Activated T-cell treated with anti-CD3 and anti-CD28 coated beads for 1 hour (primary cell): ENCODE data around the gene PROM1.

Experiments used
- DNase-seq: peaks from one replicate; pipeline ENCODE4 v3.0.0-alpha.2; 2020; ENCODE audit warnings: low read depth

Gene PROM1

GRCh38 chr4:16027114-16027513 lies 56.7 kb downstream of the PROM1 start:
- DNase-seq = no peak

DNA sequence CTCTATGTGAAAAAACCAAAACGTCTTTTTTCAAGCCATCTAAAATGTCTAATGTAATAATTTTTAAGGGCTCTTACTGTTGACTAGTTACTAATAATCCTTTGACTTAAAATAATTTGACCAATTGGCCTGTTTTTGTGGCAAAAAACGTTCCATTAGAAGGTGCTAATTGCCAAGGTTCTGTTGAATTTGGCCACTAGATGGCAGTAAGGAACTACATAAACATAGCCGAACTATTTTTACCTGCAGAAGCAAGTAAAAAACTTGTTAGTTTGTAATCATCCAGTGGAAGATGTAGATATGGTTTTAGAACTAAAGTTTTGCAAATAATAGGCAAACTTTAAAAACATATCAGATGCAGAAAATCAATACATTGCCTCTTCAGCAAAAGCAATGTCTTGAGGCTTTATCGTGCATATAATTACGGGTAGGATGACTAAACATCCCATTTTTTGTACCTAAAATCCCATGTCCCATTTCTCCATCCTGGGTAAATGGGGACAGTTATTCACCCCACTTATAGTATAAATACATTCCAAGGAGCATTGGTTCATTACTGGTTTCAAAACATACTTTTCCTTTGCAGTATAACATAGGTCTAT lies 57.6 kb downstream of the PROM1 start:
- no peak for DNase-seq

DNA sequence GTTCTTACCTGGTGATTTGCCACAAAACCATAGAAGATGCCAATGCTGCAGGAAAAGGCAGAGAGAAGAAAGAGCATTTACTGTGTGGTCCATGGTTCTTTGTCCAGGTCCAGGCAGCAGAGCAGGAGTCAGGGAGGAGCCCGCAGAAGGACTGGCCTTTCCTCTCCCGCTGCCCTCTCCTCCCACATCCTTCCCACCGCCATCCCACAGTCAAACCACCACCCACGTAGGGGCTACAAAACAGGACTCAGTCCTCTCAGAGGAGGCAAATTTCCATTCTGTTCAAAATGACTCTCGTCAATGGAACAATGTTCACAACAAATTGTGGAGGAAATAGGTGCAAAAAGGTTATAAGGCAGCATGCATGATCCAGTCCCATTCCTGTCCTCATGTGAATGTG lies 58.6 kb downstream of the PROM1 start:
- DNase-seq = no peak

- DNase-seq = no peak
Observed at GRCh38 chr4:16023776-16024408, 59.9 kb downstream of the PROM1 start.

DNA sequence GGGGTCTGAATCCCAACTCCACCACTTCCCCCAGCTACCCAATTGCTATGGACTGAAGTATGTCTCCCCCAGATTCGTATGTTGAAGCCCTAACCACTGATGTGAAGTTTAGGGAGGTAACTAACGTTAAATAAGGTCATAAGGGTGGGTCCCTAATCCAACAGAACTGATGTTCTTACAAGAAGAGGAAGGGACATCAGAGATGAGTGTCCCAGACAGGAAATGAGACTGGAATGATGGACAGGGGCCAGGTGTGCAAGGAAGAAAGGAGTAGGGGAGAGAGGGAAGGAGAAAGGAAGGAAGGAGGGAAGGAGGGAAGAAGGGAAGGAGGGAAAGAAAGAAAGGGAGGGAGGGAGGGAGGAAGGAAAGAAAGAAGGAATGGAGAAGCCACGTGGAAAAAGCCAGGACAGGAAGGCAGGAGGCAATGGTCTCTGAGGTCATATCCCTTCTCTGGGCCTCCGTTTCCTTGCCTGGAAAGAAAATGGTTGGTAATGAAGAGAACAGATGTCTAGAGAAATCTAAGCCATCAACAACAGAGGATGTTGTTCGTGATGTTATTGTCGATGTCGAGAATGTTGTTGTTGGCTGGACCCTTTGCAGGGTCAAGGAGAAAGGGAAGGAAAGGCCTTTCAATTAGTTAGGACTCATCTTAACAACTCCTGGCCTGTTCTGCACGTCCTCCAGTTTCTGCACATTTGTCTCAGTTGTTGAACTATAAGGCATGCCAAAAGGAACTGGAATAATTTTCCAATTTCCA lies 61.8 kb downstream of the PROM1 start:
- DNase-seq = no peak

- no peak for DNase-seq
Observed at GRCh38 chr4:16019649-16020048, 64.2 kb downstream of the PROM1 start.

- no peak for DNase-seq
Observed at GRCh38 chr4:16018841-16019240, 65.0 kb downstream of the PROM1 start.

DNA sequence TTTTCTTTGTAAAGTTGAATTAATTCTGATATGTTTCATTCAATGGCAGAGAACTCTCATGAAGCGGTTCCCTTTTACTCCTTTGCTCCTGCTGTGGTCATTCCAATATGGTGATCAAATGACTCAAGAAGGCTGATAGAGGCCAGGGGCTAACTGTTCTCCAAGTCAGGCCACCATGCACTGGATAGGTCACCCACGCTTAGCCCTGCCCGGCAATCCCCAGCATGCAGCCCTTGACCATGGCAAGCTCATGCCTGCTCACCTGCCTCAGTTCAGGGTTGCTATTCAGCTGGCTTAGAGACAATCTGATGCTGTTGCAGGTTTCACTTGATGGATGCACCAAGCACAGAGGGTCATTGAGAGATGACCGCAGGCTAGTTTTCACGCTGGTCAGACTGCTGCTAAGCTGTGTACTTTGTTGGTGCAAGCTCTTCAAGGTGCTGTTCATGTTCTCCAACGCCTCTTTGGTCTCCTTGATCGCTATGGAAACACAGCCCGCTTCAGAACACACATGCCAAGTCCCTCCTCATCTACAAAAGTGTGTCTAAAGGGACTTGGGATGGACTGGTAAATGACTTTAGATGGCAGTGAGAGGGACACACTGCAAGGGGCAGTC lies 65.7 kb downstream of the PROM1 start:
- no peak for DNase-seq

GRCh38 chr4:16016536-16016935 lies 67.3 kb downstream of the PROM1 start:
- no peak for DNase-seq

DNA sequence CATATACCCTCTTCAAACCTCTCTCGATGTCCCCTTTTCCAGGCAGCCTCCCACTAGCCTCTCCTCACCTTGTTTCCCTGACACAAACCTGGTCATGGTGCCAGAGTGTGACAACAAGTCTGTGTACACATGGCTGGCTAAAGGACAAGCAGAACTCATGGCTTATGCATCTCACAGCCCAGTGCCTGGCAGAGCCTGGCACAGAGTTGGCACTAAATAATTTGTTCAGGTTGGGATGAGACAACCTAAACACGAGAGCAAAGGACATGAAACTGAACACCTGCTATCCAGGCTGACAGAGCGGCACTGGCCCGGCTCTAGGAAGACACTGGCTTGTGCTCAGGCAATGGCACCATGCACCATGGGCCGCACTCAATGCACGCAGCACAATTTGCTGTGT lies 72.7 kb downstream of the PROM1 start:
- DNase-seq = no peak

DNA sequence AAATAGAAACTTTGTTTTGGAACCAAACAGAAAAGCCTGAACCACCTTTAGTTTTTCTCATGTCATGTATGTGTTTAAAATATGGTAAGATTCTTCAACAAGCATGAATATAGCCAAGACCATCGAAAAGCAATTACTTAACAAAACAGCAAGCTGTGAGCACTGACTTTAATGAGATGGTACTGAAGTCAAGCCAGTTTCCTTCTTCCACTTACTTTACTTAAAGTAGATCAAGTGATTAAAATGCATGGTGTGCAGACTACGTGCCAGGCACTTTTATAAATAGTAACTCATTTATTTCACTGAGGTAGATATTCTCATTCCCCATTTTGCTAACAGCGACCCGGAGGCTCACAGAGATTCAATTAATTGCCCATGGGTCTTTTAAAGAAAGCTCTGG lies 74.7 kb downstream of the PROM1 start:
- no peak for DNase-seq

DNA sequence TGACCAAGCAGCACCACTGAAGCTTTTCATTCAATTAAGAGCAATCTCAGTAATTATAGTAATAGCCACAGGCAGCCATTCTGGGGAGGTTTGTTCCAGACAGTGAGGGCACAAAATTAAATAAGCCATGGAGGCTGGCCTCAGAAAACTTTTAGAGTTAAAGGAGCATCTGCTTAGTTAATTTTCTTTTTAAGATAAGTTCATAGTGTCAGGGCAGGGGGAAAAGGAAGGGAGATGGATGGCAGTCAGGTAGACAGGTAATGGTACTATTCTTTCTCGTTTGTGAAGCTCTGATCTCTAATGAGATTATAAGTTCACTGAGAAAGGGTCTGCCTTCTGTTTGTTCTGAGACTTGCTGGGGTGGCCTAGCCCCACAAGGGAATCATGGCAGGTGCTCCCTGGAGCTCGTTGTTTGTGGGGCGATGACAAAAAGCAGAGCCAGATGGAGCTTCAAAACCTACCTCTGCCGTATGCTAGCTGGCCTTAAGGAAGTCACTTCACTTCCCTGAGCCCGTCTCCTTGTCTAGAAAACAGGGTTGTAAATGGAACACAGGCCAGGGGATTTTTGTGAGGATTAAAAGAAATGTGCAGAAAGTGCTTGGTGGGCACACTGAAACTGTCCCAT lies 76.2 kb downstream of the PROM1 start:
- DNase-seq = no peak

GRCh38 chr4:16006771-16007446 lies 76.9 kb downstream of the PROM1 start:
- no peak for DNase-seq

DNA sequence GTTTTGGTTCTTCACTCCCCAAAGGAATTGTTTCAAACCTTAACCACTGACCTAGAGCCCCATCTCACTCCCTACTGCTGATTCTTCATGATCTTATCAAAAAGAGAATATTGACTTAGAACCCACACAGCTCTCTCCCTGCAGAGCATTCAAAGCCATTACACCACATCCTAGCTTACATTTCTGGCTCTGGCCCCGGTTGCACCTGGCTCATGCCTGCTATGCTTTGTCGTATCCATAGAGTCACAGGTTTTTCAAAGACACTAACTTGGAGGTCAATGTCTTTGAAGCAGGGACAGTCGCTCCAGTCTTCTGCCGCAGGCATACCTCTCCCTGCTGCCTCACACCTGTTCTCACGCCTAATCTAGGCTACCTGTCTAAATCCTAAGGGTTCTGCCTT lies 78.1 kb downstream of the PROM1 start:
- no peak for DNase-seq

DNA sequence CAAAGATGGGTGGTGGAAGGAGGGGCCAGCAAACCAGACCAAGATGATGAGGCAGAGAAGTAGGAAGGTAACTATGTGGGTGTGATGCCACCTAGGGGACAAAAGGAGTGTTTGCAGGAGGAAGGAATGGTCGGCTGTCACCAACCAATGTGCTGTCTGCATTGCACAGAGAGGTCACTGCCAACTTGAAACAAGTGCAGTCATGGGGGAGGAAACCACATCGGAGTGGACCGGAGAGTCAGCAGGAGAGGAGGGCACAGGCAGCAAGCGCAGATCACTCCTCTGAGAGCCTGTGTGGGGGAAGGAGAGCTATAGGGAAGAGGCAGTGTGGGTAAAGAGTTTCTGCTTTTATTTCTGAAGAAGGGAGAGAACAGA lies 82.4 kb downstream of the PROM1 start:
- no peak for DNase-seq

- DNase-seq = no peak
Observed at GRCh38 chr4:16000708-16001483, 82.9 kb downstream of the PROM1 start.

- no peak for DNase-seq
Observed at GRCh38 chr4:15996773-15997172, 87.0 kb downstream of the PROM1 start.

- DNase-seq = no peak
Observed at GRCh38 chr4:15995826-15996225, 88.0 kb downstream of the PROM1 start.

- no peak for DNase-seq
Observed at GRCh38 chr4:15992167-15992485, 91.7 kb downstream of the PROM1 start.

DNA sequence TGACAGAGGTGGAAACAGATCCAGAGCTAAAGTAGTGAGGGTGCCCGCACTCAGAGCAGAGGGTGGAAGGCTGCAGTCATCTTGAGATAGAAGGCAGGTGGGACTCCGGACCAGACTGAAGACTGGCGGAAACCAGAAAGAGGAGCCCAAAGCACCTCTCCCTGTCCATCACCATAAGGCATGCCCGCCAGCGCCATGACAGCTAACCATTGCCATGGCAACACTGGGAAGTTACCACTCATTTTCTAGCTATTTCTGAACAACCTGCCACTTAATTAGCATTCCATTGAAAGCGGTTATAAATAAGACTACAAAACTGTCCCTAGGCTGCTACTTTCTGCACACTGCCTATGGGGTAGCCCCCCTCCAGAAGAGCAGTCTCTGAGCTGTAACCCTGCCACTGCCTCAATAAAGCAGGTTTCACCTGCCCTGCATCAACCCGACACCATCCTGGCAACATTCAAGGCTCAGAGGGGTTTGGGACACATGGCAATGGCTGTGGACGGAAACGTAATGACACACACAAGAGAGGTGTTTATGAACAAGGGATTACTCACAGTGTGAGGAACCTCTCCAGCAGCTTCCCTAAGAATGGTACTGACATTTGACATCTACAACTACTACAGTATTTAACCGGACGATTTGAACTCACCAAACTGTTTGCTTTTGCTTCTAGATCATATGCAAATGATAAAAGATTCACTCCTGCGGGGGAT lies 93.1 kb downstream of the PROM1 start:
- DNase-seq = no peak

- no peak for DNase-seq
Observed at GRCh38 chr4:15989424-15989823, 94.4 kb downstream of the PROM1 start.
